Measurements from ENCODE around the gene ABAT.

DNA sequence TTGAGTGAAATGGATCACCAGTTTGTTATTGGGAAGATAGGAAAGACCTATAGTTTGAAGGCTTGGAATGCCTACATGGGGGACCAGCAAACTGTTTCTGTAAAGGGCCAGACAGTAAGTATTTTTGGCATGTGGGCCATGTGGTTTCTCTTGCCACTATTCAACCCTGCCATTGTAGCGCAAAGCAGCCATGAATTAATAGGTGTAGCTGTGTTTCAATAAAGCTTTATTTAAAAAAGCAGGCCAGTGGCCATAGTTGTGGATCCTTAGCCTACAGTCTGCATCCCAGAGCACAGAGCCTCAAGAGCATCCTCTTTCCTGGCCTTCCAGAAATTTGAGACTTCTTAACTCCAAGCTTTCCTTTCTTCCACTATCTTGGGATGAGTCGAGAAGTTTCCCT, 29.3 kb downstream of the ABAT start:
- no peak for TF ChIP-seq EZH2 (IDR thresholded peaks at IDR 0.05; ENCODE audit: insufficient read depth, poor library complexity, severe bottlenecking)
- no peak for TF ChIP-seq EZH2phosphoT487 (IDR thresholded peaks at IDR 0.05; ENCODE audit: insufficient read depth, low read depth)
